MM.1S (cell line): ENCODE data around the gene SPINK8.

ENCODE experiments used
- CTCF ChIP-seq: fragments of 300-600 bp; sonication (generic); IDR thresholded peaks from 2 replicates; pipeline ENCODE4 v1.5.1; 2016; ENCODE audit warnings: antibody characterized with exemption, low read length, mixed read lengths
- EZH2 ChIP-seq: fragments of 300-600 bp; sonication (generic); optimal IDR thresholded peaks from 2 replicates; pipeline ENCODE3; 2017; ENCODE audit warnings: low read depth, mild to moderate bottlenecking, antibody characterized with exemption, low read length, mixed read lengths
- EZH2phosphoT487 ChIP-seq: fragments of 300-600 bp; sonication (generic); IDR thresholded peaks from 2 replicates; pipeline ENCODE4 v1.6.1; 2018; ENCODE audit warnings: antibody characterized with exemption, low read length

GRCh38 chr3:48347500-48347899 lies 14.0 kb upstream of the SPINK8 start:
- TF ChIP-seq CTCF: no peak
- no peak for TF ChIP-seq EZH2
- TF ChIP-seq EZH2phosphoT487: no peak
